Measurements from ENCODE around the gene PADI3. TPM values are rescaled to one million over a fixed set of nuclear protein-coding genes. Genes with fewer than 3 reads are reported as not detected.
"Not testable (repeated sequence)": the region's sequence is repeated elsewhere in the genome, so short reads cannot be mapped to it uniquely, and the experiment has no call there.

The PADI3 gene
- total RNA-seq, 2 experiments from 2014 or later: not detected

DNA sequence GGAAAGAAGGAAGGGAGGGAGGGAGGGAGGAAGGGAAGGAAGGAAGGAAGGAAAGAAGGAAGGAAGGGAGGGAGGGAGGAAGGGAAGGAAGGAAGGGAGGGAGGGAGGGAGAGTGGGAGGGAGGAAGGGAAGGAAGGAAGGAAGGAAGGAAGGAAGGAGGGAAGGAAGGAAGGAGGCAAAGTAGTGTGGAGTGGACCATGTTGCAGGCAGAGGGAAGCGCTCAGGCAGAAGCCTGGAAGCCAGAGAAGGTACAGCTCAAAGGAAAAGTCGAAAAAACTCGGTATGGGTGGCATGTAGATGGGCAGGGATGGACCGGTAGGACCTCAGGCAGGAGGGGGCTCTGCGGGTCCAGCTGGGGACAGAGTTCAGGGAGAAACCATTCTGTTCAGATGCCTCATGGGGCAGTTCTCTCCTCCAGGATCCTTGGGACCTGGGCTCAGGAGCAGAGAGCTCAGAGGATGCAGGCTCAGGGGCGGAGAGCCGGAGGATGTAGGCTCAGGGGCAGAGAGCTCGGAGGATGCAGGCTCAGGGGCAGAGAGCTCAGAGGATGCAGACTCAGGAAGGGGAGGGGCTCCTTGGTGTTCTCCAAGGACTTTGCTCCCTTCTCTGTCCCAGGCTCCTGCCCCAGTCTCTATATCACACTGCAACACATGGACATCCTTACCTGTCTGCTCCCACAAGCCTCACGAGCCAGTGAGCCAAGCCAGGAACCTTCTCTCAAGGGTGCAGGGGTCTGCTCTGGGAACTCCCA, 13.6 kb upstream of the PADI3 start:
- ChIA-PET POLR2A (no interaction called here), CTCF (interaction anchor here (1.3 to 3.4 kb wide), 5 partner anchors 99 to 114 kb away, joined by 4 to 34 read pairs (median 9); no protein-coding TSS in a partner anchor)

- ChIA-PET POLR2A (no interaction called here), CTCF (interaction anchor here (0.6 to 3.1 kb wide), 9 partner anchors 9 to 125 kb away, joined by 3 to 34 read pairs (median 3); no protein-coding TSS in a partner anchor)
Observed at GRCh38 chr1:17236779-17237560, 11.9 kb upstream of the PADI3 start.

DNA sequence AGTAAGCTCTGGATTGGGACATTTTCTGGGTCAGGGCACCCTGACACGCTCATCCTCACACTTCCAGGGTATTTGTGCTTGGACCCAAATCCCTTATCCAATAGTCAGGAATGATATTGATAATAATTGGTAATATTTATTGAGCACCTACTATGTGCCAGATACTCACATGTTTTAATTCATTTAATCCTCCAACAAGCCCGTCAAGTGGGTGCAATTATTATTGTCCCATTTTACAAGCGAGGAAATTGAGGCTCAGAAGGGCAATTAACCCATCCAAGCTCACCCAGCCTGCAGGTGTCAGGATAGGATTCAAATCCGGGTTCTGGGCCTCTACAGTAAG, 11.4 kb upstream of the PADI3 start:
- CTCF ChIA-PET: interaction anchor here (1.0 to 3.1 kb wide), 8 partner anchors 10 to 116 kb away, joined by 3 to 34 read pairs (median 3); no protein-coding TSS in a partner anchor
- POLR2A ChIA-PET: no interaction called here

GRCh38 chr1:17239420-17239819, 9.5 kb upstream of the PADI3 start:
- ChIA-PET POLR2A (no interaction called here), CTCF (interaction anchor here (0.6 to 1.8 kb wide), 3 partner anchors 9 to 753 kb away, joined by 3 to 7 read pairs (median 3); partner anchors contain the start of gene PADI3)

- CTCF ChIA-PET, POLR2A ChIA-PET: not testable (repeated sequence)
Observed at GRCh38 chr1:17241011-17241779, 7.7 kb upstream of the PADI3 start.

GRCh38 chr1:17241780-17242074, 7.2 kb upstream of the PADI3 start:
- CTCF ChIA-PET, POLR2A ChIA-PET: not testable (repeated sequence)

GRCh38 chr1:17243274-17243673, 5.6 kb upstream of the PADI3 start:
- ChIA-PET CTCF (no interaction called here), POLR2A (no interaction called here)

DNA sequence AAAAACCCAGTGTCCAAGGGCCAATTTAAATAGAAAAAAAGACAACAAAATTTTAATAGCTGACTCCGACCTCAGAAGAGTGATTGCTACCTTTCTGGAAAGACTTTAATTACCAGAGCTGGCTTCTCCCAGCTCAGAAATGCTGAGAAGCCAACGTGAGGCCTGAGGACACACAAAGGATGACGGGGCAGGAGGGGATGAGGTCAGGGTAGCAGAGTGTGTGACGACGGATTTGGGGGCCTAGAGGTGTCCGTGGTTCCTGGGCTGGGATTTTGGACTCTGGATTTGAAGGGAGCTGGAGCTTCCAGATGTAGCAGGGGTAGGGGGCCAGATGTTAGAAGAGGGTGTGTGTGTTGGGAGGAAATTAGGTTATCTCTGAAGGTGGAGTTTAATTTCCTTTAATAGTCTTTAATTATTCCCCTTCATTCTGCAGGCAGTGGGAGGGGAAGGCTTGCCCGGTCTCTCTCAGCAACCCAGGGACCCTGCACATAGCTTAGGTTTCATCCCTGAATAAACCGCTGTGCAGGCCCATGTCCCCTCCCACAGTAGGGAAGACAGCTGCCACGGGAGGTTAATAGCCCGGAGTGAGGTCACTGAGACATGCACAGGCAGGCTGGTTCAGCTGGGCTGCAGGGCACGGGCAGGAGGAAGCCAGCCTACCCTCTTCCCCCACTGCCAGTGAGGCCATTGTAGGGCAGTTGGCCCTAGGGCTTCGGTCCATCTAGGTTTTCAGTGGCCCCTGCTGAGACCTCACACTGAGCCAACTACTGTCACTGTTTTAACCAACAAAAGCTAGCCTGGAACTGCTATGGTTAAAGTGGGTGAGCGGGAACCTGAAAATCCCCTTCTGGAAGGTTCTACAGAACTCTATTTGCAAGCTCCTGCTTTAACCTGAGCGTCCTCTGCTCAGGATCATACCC, 3.8 kb upstream of the PADI3 start:
- ChIA-PET CTCF (no interaction called here), POLR2A (no interaction called here)

DNA sequence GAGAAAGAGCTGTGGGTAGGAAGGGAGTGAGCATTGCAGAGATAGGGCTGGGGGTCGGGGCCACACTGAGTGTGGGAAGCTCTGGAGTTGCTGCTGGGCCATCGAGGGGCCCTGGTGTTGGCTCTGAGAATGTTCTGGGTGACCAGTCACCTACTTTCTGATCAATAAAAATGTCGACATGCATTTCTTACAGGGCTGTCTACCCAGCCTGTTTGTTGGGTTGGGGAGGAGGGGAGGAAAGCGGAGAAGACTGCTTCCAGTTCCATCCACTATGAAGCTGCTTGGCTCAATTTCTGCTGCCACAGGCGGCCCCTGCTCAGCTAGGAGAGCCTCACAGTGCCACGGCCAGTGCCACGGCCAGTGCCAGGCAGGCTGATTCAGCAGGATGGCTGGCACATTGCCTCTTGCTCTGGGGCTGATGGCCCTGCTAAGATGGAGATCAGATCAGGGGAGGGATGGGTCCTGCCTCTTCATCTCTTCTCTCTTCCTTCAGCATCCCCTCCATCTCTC, 3.0 kb upstream of the PADI3 start:
- ChIA-PET CTCF (no interaction called here), POLR2A (no interaction called here)

- POLR2A ChIA-PET: no interaction called here
- CTCF ChIA-PET: interaction anchor here (1.3 kb wide), 1 partner anchor 9 kb away, joined by 3 read pairs; no protein-coding TSS in a partner anchor
Observed at GRCh38 chr1:17246971-17247370, 1.9 kb upstream of the PADI3 start.

DNA sequence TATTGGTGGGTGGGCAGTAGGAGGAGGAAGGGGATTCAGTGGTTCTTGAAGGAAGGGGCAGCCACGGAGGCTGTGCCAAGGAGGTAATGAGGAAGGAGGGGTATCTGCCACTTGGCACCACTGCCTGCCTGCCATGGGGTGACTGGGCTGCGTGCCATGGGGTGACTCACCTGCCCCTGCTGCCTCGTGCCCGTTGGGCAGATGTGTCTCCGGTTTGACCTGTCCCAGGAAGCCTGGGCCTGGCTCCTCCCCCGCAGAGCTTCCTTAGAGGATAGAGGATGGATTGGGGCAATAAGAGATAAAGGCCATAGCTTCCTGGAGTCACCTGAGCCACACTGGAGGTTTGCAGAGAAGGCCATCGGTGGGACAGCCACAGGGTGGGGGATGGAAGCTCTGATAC, 1.7 kb downstream of the PADI3 start:
- POLR2A ChIA-PET: no interaction called here
- CTCF ChIA-PET: no interaction called here

- POLR2A ChIA-PET: no interaction called here
- CTCF ChIA-PET: no interaction called here
Observed at GRCh38 chr1:17251246-17251645, 2.3 kb downstream of the PADI3 start.

DNA sequence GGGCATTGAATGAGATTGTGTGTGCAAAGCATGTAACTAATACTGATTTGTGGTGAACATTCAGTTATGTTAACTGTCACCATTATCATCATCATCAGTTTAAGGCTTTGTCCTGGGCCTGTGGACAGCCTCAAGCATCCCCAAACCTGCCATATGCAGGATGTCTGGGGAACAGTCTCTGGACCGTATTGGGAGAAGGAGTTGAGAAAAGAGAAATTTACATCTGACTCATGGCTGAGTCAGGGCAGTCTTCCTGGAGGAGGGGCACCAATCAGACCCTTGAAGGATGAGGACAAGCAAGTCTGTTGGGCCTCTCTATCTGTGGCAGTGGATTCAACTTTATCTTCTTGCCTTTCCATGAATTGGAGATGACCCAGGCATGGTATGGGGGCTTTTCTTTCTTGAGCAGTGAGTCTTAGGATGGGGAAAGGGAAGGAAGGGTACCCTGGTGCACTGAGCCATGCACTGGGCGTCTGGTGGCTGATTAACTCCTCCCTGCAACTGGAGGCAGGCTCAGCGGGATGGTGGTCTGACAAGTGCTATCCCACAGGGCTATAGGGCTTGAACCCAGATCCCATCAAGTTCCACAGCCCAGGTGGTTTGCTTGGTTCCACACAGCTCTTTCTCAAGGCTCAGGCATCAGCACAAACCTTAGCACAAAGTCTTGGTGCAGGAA, 2.9 kb downstream of the PADI3 start:
- POLR2A ChIA-PET: no interaction called here
- CTCF ChIA-PET: no interaction called here

- CTCF ChIA-PET: no interaction called here
- POLR2A ChIA-PET: no interaction called here
Observed at GRCh38 chr1:17255336-17255735, 6.4 kb downstream of the PADI3 start.

- CTCF ChIA-PET: no interaction called here
- POLR2A ChIA-PET: no interaction called here
Observed at GRCh38 chr1:17258116-17258757, 9.3 kb downstream of the PADI3 start.

DNA sequence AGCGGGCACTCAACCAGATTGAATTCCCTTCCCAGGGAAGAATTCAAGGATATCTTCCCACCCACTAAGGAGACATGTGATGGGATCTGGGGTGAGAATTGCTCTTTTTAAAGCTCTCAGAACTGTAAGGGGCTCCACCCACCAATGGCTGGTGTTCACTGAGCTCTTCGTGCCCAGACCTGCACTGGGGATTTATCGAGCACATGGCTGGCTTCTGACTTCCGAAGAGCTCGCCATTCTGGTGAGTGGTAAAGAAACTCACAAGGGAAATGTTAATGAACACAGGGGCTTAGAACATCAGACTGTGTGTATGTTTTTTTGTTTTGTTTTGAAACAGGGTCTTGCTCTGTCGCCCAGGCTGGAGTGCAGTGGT, 9.8 kb downstream of the PADI3 start:
- ChIA-PET POLR2A (no interaction called here), CTCF (no interaction called here)

- ChIA-PET POLR2A (no interaction called here), CTCF (no interaction called here)
Observed at GRCh38 chr1:17259233-17259873, 10.5 kb downstream of the PADI3 start.

DNA sequence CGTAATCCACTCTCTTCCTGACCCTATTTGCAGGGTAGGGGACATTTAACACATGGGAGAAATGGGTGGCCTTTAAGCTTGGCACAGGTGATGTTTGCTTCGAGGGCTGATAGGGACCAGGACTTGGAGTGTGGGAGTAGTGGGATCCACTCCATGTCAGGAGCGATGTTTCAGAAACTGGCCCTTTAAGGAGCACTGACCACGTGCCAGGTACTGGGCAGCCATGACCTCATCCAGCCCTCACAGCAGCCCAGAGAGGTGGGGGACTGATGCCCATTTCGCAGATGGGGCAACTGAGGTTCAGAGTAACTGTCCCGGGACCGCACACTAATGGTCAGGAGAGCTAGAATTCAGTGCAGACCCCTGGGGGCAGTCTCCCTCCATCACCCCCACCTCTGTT, 11.4 kb downstream of the PADI3 start:
- CTCF ChIA-PET: no interaction called here
- POLR2A ChIA-PET: no interaction called here

All from activated CD8-positive, alpha-beta memory T cell treated with anti-CD3 and anti-CD28 coated beads for 36 hours (primary cell).